Fibroblast of lung (primary cell): Measurements from ENCODE around the gene KIAA1755. TPM values are rescaled to one million over a fixed set of nuclear protein-coding genes. Genes with fewer than 3 reads are reported as not detected.

Source experiments
- DNase-seq, 2 donors: peaks; one replicate each; pipeline versions ENCODE4 v3.0.0 to v3.0.0-alpha.2; 2010; ENCODE audit warnings: low read depth in 2 of 2
- H2AFZ ChIP-seq: 2 replicates; pipeline ENCODE4 v1.5.1; 2012; ENCODE audit warnings: low read length, control low read depth, inconsistent platforms
- H3K27ac ChIP-seq: 2 replicates; pipeline ENCODE4 v1.5.1; 2011; ENCODE audit warnings: low read length, control low read depth; ENCODE audit not compliant: insufficient read depth
- H3K27me3 ChIP-seq: 2 replicates; pipeline ENCODE4 v1.5.1; 2011; ENCODE audit warnings: mild to moderate bottlenecking, low read length; ENCODE audit not compliant: control insufficient read depth, insufficient read depth
- H3K36me3 ChIP-seq: 2 replicates; pipeline ENCODE4 v1.5.1; 2011; ENCODE audit warnings: low read length; ENCODE audit not compliant: control insufficient read depth, insufficient read depth
- H3K4me1 ChIP-seq: 2 replicates; pipeline ENCODE4 v1.5.1; 2011; ENCODE audit warnings: low read length; ENCODE audit not compliant: control insufficient read depth, insufficient read depth; ENCODE audit errors: extremely low read depth
- H3K4me2 ChIP-seq: 2 replicates; pipeline ENCODE4 v1.5.1; 2011; ENCODE audit warnings: low read length, control low read depth; ENCODE audit not compliant: insufficient read depth; ENCODE audit errors: extremely low read depth
- H3K4me3 ChIP-seq, 4 experiments: fragments of 200-600 bp in 1 of 4; sonication (generic) in 1 of 4; replicated peaks in 1 of 4; 2 replicates each; pipeline ENCODE4 v1.5.1; 2011 to 2016; ENCODE audit warnings: low read length in 4 of 4, low read depth in 3 of 4, mild to moderate bottlenecking in 3 of 4, control low read depth in 2 of 4, inconsistent platforms in 1 of 4, mixed read lengths in 1 of 4; ENCODE audit not compliant: insufficient read depth in 1 of 4; ENCODE audit errors: control extremely low read depth in 1 of 4
- H3K79me2 ChIP-seq: 2 replicates; pipeline ENCODE4 v1.5.1; 2012; ENCODE audit warnings: mild to moderate bottlenecking, low read length, inconsistent platforms; ENCODE audit not compliant: control insufficient read depth, insufficient read depth
- H3K9ac ChIP-seq: 2 replicates; pipeline ENCODE4 v1.5.1; 2011; ENCODE audit warnings: mild to moderate bottlenecking, low read length, control low read depth; ENCODE audit not compliant: insufficient read depth
- H3K9me3 ChIP-seq: 2 replicates; pipeline ENCODE4 v1.5.1; 2012; ENCODE audit warnings: low read depth, low read length; ENCODE audit not compliant: control insufficient read depth, insufficient read depth
- H4K20me1 ChIP-seq: 2 replicates; pipeline ENCODE4 v1.5.1; 2011; ENCODE audit warnings: low read length; ENCODE audit not compliant: control insufficient read depth, insufficient read depth; ENCODE audit errors: extremely low read depth
- EZH2 ChIP-seq: IDR thresholded peaks from 2 replicates; pipeline ENCODE4 v1.5.1; 2012; ENCODE audit warnings: low read length, control low read depth, mild to moderate bottlenecking; ENCODE audit errors: missing control alignments
- polyA plus RNA-seq, 2 donors: library from polyadenylated mRNA; depleted of rRNA in 1 of 2; stranded (reverse) in 1 of 2; unstranded in 1 of 2; fragments of >200 nt; gene quantifications; 2 replicates each; pipeline ENCODE4 v1.2.1, GENCODE V29; 2011 to 2012; ENCODE audit warnings: missing spikeins in 1 of 2
- total RNA-seq: library from RNA; depleted of rRNA; stranded (reverse); fragments of >200 nt; gene quantifications from 2 replicates; pipeline ENCODE4 v1.2.1, GENCODE V29; 2014
- TF ChIP-seq, protein P1 (sequence below), 2 donors: IDR thresholded peaks in 1 of 2; conservative IDR thresholded peaks in 1 of 2; 1 replicate in 1 of 2; 2 replicates in 1 of 2; pipeline ENCODE4 v1.5.1; 2011 to 2012; ENCODE audit warnings: low read length in 2 of 2, control low read depth in 1 of 2, inconsistent platforms in 1 of 2, low read depth in 1 of 2, mild to moderate bottlenecking in 1 of 2

The KIAA1755 gene
- total and polyA plus RNA-seq, 2 donors (not counting 1 experiment from before 2014, with no cell fraction given) = 0.60 to 2.8 TPM

DNA sequence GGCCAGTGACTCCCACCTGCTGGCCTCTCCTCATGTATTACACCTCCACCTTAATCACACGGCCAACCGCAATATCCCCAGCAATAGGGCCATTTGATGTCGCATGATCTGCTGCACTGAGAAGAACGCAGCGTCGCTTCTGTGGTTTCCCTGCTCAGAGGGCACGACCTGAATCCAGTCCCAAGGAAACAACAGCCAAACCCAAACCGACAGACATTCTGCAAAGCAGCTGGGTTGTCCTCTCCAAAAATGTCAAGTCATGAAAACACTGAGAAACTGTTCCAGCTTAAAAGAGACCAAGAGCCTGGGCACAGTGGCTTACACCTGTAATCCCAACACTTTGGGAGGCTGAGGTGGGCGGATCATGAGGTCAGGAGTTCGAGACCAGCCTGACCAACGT, 35.9 kb upstream of the KIAA1755 start:
- no peak for TF ChIP-seq EZH2
- TF ChIP-seq, protein P1, sequence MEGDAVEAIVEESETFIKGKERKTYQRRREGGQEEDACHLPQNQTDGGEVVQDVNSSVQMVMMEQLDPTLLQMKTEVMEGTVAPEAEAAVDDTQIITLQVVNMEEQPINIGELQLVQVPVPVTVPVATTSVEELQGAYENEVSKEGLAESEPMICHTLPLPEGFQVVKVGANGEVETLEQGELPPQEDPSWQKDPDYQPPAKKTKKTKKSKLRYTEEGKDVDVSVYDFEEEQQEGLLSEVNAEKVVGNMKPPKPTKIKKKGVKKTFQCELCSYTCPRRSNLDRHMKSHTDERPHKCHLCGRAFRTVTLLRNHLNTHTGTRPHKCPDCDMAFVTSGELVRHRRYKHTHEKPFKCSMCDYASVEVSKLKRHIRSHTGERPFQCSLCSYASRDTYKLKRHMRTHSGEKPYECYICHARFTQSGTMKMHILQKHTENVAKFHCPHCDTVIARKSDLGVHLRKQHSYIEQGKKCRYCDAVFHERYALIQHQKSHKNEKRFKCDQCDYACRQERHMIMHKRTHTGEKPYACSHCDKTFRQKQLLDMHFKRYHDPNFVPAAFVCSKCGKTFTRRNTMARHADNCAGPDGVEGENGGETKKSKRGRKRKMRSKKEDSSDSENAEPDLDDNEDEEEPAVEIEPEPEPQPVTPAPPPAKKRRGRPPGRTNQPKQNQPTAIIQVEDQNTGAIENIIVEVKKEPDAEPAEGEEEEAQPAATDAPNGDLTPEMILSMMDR (conservative IDR thresholded peaks at IDR 0.05 in 1 of 2, IDR thresholded peaks at IDR 0.05 in 1 of 2; ENCODE audit: low read depth in 1 of 2, low read length in 2 of 2) = no peak
- peaks cover 16% of the 10 kb centered on the region for H3K27me3 ChIP-seq
- DNase-seq = no peak

GRCh38 chr20:38295811-38296210, 35.3 kb upstream of the KIAA1755 start:
- no peaks in the 10 kb centered on the region for H3K9me3 ChIP-seq
- peaks cover 12% of the 10 kb centered on the region for H3K27me3 ChIP-seq
- no peak overlapping the region for H2AFZ ChIP-seq
- no peaks in the 10 kb centered on the region for H4K20me1 ChIP-seq
- H3K4me1 ChIP-seq = peaks cover 4% of the 10 kb centered on the region
- H3K79me2 ChIP-seq = no peaks in the 10 kb centered on the region
- H3K36me3 ChIP-seq = no peaks in the 10 kb centered on the region
- H3K27ac ChIP-seq = no peak overlapping the region
- H3K9ac ChIP-seq = no peak overlapping the region
- no peak overlapping the region for H3K4me3 ChIP-seq
- H3K4me2 ChIP-seq = no peak overlapping the region
- no peak for DNase-seq
- no peak for TF ChIP-seq EZH2
- TF ChIP-seq, protein P1 (conservative IDR thresholded peaks at IDR 0.05 in 1 of 2, IDR thresholded peaks at IDR 0.05 in 1 of 2; ENCODE audit: low read depth in 1 of 2, low read length in 2 of 2) = no peak

More for the DNA sequence above, 35.9 kb upstream of the KIAA1755 start:
- Histone ChIP-seq H4K20me1 (no peaks in the 10 kb centered on the region), H3K4me3 (no peak overlapping the region), H3K4me1 (peaks cover under 1% of the 10 kb centered on the region), H3K79me2 (no peaks in the 10 kb centered on the region), H3K9ac (no peak overlapping the region), H3K27ac (no peak overlapping the region), H3K4me2 (no peak overlapping the region), H3K36me3 (no peaks in the 10 kb centered on the region), H3K9me3 (no peaks in the 10 kb centered on the region), H2AFZ (no peak overlapping the region)

GRCh38 chr20:38294076-38294591, 33.6 kb upstream of the KIAA1755 start:
- Histone ChIP-seq H3K36me3 (no peaks in the 10 kb centered on the region), H3K9ac (no peak overlapping the region), H3K27ac (no peak overlapping the region), H3K4me3 (no peak overlapping the region), H3K4me2 (no peak overlapping the region), H3K79me2 (no peaks in the 10 kb centered on the region), H4K20me1 (no peaks in the 10 kb centered on the region), H3K27me3 (peaks cover 12% of the 10 kb centered on the region), H3K9me3 (no peaks in the 10 kb centered on the region), H3K4me1 (peaks cover 5% of the 10 kb centered on the region), H2AFZ (no peak overlapping the region)
- TF ChIP-seq, protein P1 (conservative IDR thresholded peaks at IDR 0.05 in 1 of 2, IDR thresholded peaks at IDR 0.05 in 1 of 2; ENCODE audit: low read depth in 1 of 2, low read length in 2 of 2) = no peak
- no peak for TF ChIP-seq EZH2
- no peak for DNase-seq
